Activated gamma-delta T cell treated with anti-CD3 and anti-CD28 coated beads, Interleukin-2, amount 50 U/mL, for 16 hours (primary cell): ENCODE measurements around the gene SHISA6.

Experiments used
- DNase-seq: peaks from one replicate; pipeline ENCODE4 v3.0.0-alpha.2; 2020; ENCODE audit warnings: low read depth

SHISA6 gene

GRCh38 chr17:11240841-11241610 lies at the start of gene SHISA6:
TSS of gene SHISA6 (plus strand) at chr17:11241213.
- DNase-seq: no peak

- no peak for DNase-seq
Measured at GRCh38 chr17:11195801-11196200, 45.2 kb upstream of the SHISA6 start.

- DNase-seq: no peak
Measured at GRCh38 chr17:11204991-11205390, 36.0 kb upstream of the SHISA6 start.

GRCh38 chr17:11205659-11206058 lies 35.4 kb upstream of the SHISA6 start:
- no peak for DNase-seq

GRCh38 chr17:11209906-11210305 lies 31.1 kb upstream of the SHISA6 start:
- no peak for DNase-seq

GRCh38 chr17:11212792-11213191 lies 28.2 kb upstream of the SHISA6 start:
- no peak for DNase-seq

GRCh38 chr17:11216976-11217375 lies 24.0 kb upstream of the SHISA6 start:
- no peak for DNase-seq

GRCh38 chr17:11221196-11221595 lies 19.8 kb upstream of the SHISA6 start:
- no peak for DNase-seq

- no peak for DNase-seq
Measured at GRCh38 chr17:11221721-11222120, 19.3 kb upstream of the SHISA6 start.

GRCh38 chr17:11238705-11239104 lies 2.3 kb upstream of the SHISA6 start:
- no peak for DNase-seq

GRCh38 chr17:11239379-11239970 lies 1.5 kb upstream of the SHISA6 start:
- DNase-seq: no peak

GRCh38 chr17:11240041-11240840 lies 772 bp upstream of the SHISA6 start:
- no peak for DNase-seq

GRCh38 chr17:11241611-11242226 lies 706 bp downstream of the SHISA6 start:
- DNase-seq: no peak

GRCh38 chr17:11242411-11242810 lies 1.4 kb downstream of the SHISA6 start:
- no peak for DNase-seq

- DNase-seq: no peak
Measured at GRCh38 chr17:11244776-11245175, 3.8 kb downstream of the SHISA6 start.

- DNase-seq: no peak
Measured at GRCh38 chr17:11245187-11245586, 4.2 kb downstream of the SHISA6 start.

- no peak for DNase-seq
Measured at GRCh38 chr17:11245791-11246190, 4.8 kb downstream of the SHISA6 start.

- DNase-seq: no peak
Measured at GRCh38 chr17:11250161-11250560, 9.1 kb downstream of the SHISA6 start.

GRCh38 chr17:11251561-11252107 lies 10.6 kb downstream of the SHISA6 start:
- DNase-seq: no peak

- no peak for DNase-seq
Measured at GRCh38 chr17:11252146-11252545, 11.1 kb downstream of the SHISA6 start.

GRCh38 chr17:11256877-11257276 lies 15.9 kb downstream of the SHISA6 start:
- no peak for DNase-seq

- DNase-seq: no peak
Measured at GRCh38 chr17:11264183-11264871, 23.3 kb downstream of the SHISA6 start.
